Prostate gland (tissue), 2 donors: ENCODE measurements around the gene MAML3.

ENCODE experiments used
- POLR2A ChIP-seq: fragments of 450-650 bp; IDR thresholded peaks from one replicate; pipeline ENCODE4 v1.6.1; 2016; ENCODE audit warnings: antibody characterized with exemption, mild to moderate bottlenecking
- POLR2AphosphoS5 ChIP-seq: sonication (generic); formaldehyde crosslinking; IDR thresholded peaks from one replicate; pipeline ENCODE4 v1.6.1; 2017; ENCODE audit warnings: antibody characterized with exemption
- TF ChIP-seq, protein P1 (sequence below), 4 experiments: fragments of 200-600 bp in 2 of 4; fragments of 450-650 bp in 2 of 4; sonication (generic) in 2 of 4; IDR thresholded peaks; 1 replicate in 3 of 4; 2 replicates in 1 of 4; pipeline ENCODE4 v1.5.1; 2016 to 2019; ENCODE audit warnings: antibody characterized with exemption in 4 of 4, mild to moderate bottlenecking in 2 of 4, moderate library complexity in 2 of 4

DNA sequence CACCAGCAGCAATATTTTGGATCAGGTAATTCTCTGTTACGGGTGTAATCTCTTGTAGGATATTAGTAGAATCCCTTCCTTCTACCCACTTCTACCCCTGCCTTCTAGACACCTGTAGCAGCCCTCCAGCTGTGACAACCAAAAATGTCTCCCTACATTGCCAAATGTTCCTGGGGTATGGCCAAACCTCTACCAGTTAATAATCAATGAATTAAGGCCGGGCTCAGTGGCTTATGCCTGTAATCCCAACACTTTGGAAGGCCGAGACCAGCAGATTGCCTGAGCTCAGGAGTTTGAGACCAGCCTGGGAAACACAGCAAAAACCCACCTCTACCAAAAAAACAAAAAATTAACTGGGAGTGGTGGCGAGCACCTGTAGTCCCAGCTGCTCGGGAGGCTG, 9.9 kb downstream of the MAML3 start:
- TF ChIP-seq POLR2A (no peak), POLR2AphosphoS5 (no peak)
- TF ChIP-seq, protein P1, sequence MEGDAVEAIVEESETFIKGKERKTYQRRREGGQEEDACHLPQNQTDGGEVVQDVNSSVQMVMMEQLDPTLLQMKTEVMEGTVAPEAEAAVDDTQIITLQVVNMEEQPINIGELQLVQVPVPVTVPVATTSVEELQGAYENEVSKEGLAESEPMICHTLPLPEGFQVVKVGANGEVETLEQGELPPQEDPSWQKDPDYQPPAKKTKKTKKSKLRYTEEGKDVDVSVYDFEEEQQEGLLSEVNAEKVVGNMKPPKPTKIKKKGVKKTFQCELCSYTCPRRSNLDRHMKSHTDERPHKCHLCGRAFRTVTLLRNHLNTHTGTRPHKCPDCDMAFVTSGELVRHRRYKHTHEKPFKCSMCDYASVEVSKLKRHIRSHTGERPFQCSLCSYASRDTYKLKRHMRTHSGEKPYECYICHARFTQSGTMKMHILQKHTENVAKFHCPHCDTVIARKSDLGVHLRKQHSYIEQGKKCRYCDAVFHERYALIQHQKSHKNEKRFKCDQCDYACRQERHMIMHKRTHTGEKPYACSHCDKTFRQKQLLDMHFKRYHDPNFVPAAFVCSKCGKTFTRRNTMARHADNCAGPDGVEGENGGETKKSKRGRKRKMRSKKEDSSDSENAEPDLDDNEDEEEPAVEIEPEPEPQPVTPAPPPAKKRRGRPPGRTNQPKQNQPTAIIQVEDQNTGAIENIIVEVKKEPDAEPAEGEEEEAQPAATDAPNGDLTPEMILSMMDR (IDR thresholded peaks at IDR 0.05), result no peak
